ENCODE measurements around the gene DPYD.

GRCh38 chr1:97505289-97505688 lies 415.5 kb downstream of the DPYD start:
- TF ChIP-seq, protein P1, sequence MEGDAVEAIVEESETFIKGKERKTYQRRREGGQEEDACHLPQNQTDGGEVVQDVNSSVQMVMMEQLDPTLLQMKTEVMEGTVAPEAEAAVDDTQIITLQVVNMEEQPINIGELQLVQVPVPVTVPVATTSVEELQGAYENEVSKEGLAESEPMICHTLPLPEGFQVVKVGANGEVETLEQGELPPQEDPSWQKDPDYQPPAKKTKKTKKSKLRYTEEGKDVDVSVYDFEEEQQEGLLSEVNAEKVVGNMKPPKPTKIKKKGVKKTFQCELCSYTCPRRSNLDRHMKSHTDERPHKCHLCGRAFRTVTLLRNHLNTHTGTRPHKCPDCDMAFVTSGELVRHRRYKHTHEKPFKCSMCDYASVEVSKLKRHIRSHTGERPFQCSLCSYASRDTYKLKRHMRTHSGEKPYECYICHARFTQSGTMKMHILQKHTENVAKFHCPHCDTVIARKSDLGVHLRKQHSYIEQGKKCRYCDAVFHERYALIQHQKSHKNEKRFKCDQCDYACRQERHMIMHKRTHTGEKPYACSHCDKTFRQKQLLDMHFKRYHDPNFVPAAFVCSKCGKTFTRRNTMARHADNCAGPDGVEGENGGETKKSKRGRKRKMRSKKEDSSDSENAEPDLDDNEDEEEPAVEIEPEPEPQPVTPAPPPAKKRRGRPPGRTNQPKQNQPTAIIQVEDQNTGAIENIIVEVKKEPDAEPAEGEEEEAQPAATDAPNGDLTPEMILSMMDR (IDR thresholded peaks at IDR 0.05): no peak
- no peak for TF ChIP-seq POLR2A (IDR thresholded peaks at IDR 0.05)
